Keratinocyte (primary cell): ENCODE measurements around the gene CLNK.

Source experiments
- EZH2 ChIP-seq: IDR thresholded peaks from one replicate; pipeline ENCODE4 v1.6.1; 2012; ENCODE audit warnings: inconsistent platforms, mild to moderate bottlenecking, low read length, moderate library complexity
- TF ChIP-seq, protein P1 (sequence below), 3 experiments: IDR thresholded peaks in 1 of 3; conservative IDR thresholded peaks in 1 of 3; optimal IDR thresholded peaks in 1 of 3; 2 replicates in 2 of 3; 3 replicates in 1 of 3; pipeline versions ENCODE3 to v1.5.1; 2011; ENCODE audit warnings: low read length in 3 of 3, mild to moderate bottlenecking in 3 of 3, moderate library complexity in 2 of 3, control low read depth in 1 of 3, inconsistent platforms in 1 of 3; ENCODE audit not compliant: insufficient read depth in 2 of 3; ENCODE audit errors: extremely low read depth in 1 of 3

GRCh38 chr4:10454726-10455125, 229.8 kb downstream of the CLNK start:
- TF ChIP-seq EZH2, result no peak
- TF ChIP-seq, protein P1, sequence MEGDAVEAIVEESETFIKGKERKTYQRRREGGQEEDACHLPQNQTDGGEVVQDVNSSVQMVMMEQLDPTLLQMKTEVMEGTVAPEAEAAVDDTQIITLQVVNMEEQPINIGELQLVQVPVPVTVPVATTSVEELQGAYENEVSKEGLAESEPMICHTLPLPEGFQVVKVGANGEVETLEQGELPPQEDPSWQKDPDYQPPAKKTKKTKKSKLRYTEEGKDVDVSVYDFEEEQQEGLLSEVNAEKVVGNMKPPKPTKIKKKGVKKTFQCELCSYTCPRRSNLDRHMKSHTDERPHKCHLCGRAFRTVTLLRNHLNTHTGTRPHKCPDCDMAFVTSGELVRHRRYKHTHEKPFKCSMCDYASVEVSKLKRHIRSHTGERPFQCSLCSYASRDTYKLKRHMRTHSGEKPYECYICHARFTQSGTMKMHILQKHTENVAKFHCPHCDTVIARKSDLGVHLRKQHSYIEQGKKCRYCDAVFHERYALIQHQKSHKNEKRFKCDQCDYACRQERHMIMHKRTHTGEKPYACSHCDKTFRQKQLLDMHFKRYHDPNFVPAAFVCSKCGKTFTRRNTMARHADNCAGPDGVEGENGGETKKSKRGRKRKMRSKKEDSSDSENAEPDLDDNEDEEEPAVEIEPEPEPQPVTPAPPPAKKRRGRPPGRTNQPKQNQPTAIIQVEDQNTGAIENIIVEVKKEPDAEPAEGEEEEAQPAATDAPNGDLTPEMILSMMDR (optimal IDR thresholded peaks at IDR 0.05 in 1 of 3, IDR thresholded peaks at IDR 0.05 in 1 of 3, conservative IDR thresholded peaks at IDR 0.05 in 1 of 3; ENCODE audit: extremely low read depth in 1 of 3, insufficient read depth in 2 of 3, low read length in 3 of 3), result no peak
